Stimulated activated CD8-positive, alpha-beta memory T cell treated with anti-CD3 and anti-CD28 coated beads, Interleukin-7, amount 100 ng/mL, for 4 hours (primary cell): ENCODE data around the gene FAM90A26.
"Not testable (repeated sequence)": the region's sequence is repeated elsewhere in the genome, so short reads cannot be mapped to it uniquely, and the experiment has no call there.

Experiments
- DNase-seq, 2 donors: peaks; one replicate each; pipeline ENCODE4 v3.0.0-alpha.2; 2020; ENCODE audit warnings: low read depth in 2 of 2

Gene FAM90A26

DNA sequence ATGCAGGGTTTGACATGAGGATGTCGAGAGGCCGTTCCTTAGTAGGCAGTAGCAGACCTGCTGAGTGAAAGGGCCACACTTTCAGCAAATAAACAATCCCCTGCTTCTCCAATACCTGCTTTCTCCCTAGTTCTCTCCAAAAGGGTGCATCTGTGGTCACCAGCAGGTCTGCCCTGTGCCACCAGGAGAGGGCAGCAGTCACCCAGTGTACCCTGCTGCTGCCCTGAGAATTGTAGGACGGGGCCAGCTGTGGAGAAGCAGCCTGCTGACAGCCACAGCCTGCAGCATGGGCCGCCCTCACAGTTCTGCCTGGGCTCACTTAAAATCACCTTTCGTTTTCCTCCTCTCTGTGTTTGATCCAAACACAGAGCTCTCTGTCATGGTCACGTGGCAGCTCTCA is 11.8 kb upstream of the FAM90A26 start:
- DNase-seq, result peak in 1 of 2 donors; percentile 26

GRCh38 chr4:9160046-9160445 is 10.2 kb upstream of the FAM90A26 start:
- DNase-seq, result not testable (repeated sequence)

- DNase-seq, result not testable (repeated sequence)
Observed at GRCh38 chr4:9165990-9166389, 4.2 kb upstream of the FAM90A26 start.

DNA sequence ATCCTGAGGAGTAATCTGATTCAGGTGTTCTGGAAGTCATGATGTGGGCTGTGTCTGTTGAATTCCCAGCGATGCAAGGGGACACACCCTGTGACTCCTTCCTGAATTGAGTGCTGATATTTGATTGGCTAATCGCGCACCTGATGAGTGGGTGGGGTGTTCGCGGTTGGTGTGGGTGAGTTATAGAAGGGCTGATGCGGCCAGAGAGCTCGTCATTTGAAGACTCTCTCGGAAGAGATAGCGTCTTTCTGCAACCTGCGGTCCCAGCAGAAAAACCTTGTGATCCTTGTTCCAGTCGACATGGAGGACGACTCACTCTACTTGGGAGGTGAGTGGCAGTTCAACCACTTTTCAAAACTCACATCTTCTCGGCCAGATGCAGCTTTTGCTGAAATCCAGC is 40.1 kb downstream of the FAM90A26 start, which contains the start of gene USP17L10:
Gene USP17L10 (plus strand): TSS at position 301 of the 400 bp plus-strand sequence. CDS start 0 bp downstream, at position 301.
- not testable (repeated sequence) for DNase-seq

DNA sequence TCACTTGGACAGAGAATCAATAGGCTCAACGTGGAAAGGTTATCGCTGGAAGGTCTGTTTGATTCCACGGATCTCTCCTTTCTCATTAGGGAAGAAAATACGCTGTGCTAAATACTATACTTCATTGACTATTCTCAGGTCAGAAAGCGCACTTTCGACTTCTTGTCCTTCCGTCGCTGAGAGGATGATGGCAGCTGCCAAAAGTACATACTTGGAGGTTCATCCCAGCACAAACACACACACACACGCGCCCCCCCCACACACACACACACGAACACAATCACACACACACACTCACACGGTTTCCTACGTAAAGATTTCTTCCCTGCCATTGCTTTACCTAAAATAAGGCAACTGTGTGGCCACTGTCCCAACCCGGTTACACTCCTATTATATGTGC is 44.5 kb downstream of the FAM90A26 start:
- DNase-seq, result not testable (repeated sequence)

DNA sequence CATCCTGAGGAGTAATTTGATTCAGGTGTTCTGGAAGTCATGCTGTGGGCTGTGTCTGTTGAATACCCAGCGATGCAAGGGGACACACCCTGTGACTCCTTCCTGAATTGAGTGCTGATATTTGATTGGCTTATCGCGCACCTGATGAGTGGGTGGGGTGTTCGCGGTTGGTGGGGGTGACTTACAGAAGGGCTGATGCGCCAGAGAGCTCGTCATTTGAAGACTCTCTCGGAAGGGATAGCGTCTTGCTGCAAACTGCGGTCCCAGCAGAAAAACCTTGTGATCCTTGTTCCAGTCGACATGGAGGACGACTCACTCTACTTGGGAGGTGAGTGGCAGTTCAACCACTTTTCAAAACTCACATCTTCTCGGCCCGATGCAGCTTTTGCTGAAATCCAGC is 44.9 kb downstream of the FAM90A26 start, which contains the start of gene USP17L11:
Gene USP17L11 (plus strand): TSS at position 301 of the 400 bp plus-strand sequence. CDS start 0 bp downstream, at position 301.
- DNase-seq, result not testable (repeated sequence)

DNA sequence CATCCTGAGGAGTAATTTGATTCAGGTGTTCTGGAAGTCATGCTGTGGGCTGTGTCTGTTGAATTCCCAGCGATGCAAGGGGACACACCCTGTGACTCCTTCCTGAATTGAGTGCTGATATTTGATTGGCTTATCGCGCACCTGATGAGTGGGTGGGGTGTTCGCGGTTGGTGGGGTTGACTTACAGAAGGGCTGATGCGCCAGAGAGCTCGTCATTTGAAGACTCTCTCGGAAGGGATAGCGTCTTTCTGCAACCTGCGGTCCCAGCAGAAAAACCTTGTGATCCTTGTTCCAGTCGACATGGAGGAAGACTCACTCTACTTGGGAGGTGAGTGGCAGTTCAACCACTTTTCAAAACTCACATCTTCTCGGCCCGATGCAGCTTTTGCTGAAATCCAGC is 49.6 kb downstream of the FAM90A26 start, which contains the start of gene USP17L12:
Gene USP17L12 (plus strand): TSS at position 301 of the 400 bp plus-strand sequence. CDS start 0 bp downstream, at position 301.
- DNase-seq, result not testable (repeated sequence)

GRCh38 chr4:9224596-9224995 is 54.4 kb downstream of the FAM90A26 start, which contains the start of gene USP17L13:
Gene USP17L13 (plus strand): TSS chr4:9224896. CDS start chr4:9224896, 0 bp downstream.
- not testable (repeated sequence) for DNase-seq
